SK-N-SH treated with all-trans-retinoic acid at 6 μM for 48 hours (cell line): ENCODE results near the gene MYO3B.

Experiments used
- ESRRG ChIP-seq: fragments of 250-450 bp; sonication (Bioruptor Pico); IDR thresholded peaks from 2 replicates; pipeline ENCODE4 v1.6.1; 2021; ENCODE audit warnings: mild to moderate bottlenecking
- ISL1 ChIP-seq: fragments of 250-450 bp; sonication (Bioruptor Pico); IDR thresholded peaks from 2 replicates; pipeline ENCODE4 v2.1.2; 2022; ENCODE audit warnings: mild to moderate bottlenecking, moderate library complexity
- PATZ1 ChIP-seq: fragments of 250-450 bp; sonication (Bioruptor Pico); IDR thresholded peaks from 2 replicates; pipeline ENCODE4 v1.8.0; 2020; ENCODE audit warnings: mild to moderate bottlenecking, moderate library complexity, borderline replicate concordance
- TSHZ2 ChIP-seq: fragments of 250-450 bp; sonication (Bioruptor Pico); IDR thresholded peaks from 2 replicates; pipeline ENCODE4 v1.5.0; 2020; ENCODE audit warnings: mild to moderate bottlenecking, moderate library complexity
- ZFP3 ChIP-seq: fragments of 250-450 bp; sonication (Bioruptor Pico); IDR thresholded peaks from 2 replicates; pipeline ENCODE4 v1.5.0; 2020; ENCODE audit warnings: mild to moderate bottlenecking, moderate library complexity

GRCh38 chr2:170369228-170369627, 191.3 kb downstream of the MYO3B start:
- TF ChIP-seq ZFP3 (no peak), ISL1 (CRISPR knock-in tag) (no peak), TSHZ2 (CRISPR knock-in tag) (no peak), PATZ1 (no peak), ESRRG (CRISPR knock-in tag) (no peak)
